ENCODE data around the gene FERMT3.

Gene FERMT3

DNA sequence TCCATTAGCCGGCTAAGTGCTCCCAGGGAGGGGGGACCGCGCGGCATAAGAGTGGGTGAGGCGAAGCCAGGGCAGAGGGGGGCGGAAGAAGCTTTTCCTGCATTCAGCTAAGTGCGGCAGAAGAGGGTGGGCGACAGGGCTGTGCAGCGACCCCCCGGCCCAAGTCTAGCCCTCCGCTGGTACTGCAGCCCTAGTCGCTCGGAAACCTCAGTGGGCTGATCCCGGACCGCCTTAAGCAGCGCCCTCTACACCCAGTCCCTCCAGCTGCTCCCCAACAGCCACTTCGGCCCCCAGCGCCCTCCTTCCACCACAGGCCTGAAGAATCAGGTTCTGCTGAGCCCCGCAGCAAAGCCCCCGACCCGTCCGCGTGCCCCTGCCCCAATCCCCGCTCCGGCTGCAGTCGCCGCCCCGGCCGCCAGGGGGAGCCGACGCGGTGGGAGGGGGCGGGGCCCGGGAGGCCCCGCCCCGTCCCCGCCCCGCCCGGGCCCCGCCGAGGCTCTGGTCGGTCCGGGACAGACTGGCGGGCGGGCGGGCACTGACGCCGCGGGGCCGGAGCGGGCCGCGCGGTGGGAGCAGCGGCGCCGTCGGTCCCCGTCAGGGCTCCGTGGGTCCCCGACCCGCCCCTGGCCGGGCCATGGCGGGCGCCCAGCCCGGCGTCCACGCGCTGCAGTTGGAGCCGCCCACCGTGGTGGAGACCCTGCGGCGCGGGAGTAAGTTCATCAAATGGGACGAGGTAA is 44.7 kb downstream of the FERMT3 start, which contains the start of gene PLCB3:
Gene PLCB3 (plus strand): TSS at position 515 of the 737 bp plus-strand sequence. CDS start 120 bp downstream, at position 635.
- peak; percentile 63 for DNase-seq (ENCODE audit: low read depth)
- peak; percentile 67 for TF ChIP-seq CTCF (IDR thresholded peaks at IDR 0.05; ENCODE audit: insufficient read depth, low read depth, low read length, missing control alignments)
- H3K4me3 ChIP-seq (ENCODE audit: low read depth, low read length): peak within 1 kb of the TSS; percentile 72

GRCh38 chr11:64251753-64252002 is 45.2 kb downstream of the FERMT3 start:
- no peak for TF ChIP-seq CTCF (IDR thresholded peaks at IDR 0.05; ENCODE audit: insufficient read depth, low read depth, low read length, missing control alignments)
- no peak for DNase-seq (ENCODE audit: low read depth)
- H3K4me3 ChIP-seq (ENCODE audit: low read depth, low read length): peak overlapping the region; percentile 72

DNA sequence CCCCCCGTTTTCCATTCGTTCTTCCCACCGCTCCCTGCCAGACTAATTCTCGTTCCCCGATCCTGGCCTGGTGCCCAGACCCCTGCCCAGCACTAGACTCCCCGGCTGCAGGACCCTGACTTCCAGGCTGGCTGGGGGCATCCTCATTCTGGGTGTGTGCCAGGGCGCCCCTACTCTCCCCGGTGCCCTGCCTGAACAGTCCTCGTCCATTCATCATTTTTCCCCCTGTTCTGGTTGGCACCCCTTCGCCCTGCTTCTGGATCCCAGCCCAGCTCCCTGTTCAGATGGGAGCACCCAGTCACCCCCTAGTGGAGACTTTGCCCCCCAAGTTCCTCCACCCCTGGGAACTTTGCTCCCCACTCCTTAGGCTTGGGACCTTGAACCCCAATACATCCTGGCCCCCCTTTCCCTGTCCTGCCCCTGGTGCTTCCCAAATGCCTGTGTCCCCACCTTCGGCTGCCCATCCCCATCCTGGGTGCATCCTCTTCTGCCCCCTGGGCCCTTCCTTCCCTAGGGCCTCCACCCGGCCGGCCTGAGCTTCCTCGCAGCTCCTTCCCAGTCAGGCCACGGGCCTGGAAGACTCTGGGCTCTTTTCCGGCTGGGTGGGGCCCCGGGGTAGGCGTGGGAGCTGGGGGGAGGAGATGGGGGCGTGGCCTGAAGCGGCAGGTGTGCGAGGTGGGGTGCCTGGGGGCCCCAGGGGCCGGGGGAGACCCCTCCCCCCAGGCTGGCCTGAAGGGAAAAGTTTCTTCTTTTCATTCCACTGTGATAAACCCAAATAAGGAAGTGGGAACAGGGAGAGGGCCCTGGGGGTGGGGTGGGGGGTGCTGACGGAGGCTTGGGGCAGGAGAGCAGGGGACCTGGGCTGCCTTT is 45.7 kb downstream of the FERMT3 start:
- peak overlapping the region; percentile 72 for H3K4me3 ChIP-seq (ENCODE audit: low read depth, low read length)
- no peak for DNase-seq (ENCODE audit: low read depth)
- peak; percentile 48 for TF ChIP-seq CTCF (IDR thresholded peaks at IDR 0.05; ENCODE audit: insufficient read depth, low read depth, low read length, missing control alignments)

- no peak overlapping the region for H3K4me3 ChIP-seq (ENCODE audit: low read depth, low read length)
- DNase-seq (ENCODE audit: low read depth): no peak
- no peak for TF ChIP-seq CTCF (IDR thresholded peaks at IDR 0.05; ENCODE audit: insufficient read depth, low read depth, low read length, missing control alignments)
These were observed 46.5 kb downstream of the FERMT3 start for GRCh38 chr11:64253043-64253442.

DNA sequence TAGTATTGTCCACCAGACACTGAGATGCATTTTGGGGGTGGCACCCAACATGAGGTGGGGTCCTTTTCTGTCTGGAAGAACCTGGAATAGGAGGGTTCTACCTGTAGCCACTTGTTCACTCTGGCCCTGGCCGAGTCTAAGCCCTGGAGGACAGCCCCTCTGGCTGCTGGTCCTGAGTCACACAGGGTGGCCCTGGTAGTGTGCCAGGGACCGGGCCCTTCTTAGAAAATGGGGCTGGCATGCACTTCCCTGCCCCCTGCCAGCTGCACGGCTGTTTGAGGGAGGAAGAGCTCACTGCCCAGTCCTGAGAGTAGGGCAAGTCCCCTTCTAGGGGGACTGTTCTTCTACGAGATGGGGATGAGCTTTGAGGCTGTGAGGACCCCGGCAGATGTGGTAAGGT is 47.0 kb downstream of the FERMT3 start:
- no peak for DNase-seq (ENCODE audit: low read depth)
- no peak for TF ChIP-seq CTCF (IDR thresholded peaks at IDR 0.05; ENCODE audit: insufficient read depth, low read depth, low read length, missing control alignments)
- H3K4me3 ChIP-seq (ENCODE audit: low read depth, low read length): no peak overlapping the region

GRCh38 chr11:64254326-64254725 is 47.8 kb downstream of the FERMT3 start:
- DNase-seq (ENCODE audit: low read depth): no peak
- H3K4me3 ChIP-seq (ENCODE audit: low read depth, low read length): no peak overlapping the region
- no peak for TF ChIP-seq CTCF (IDR thresholded peaks at IDR 0.05; ENCODE audit: insufficient read depth, low read depth, low read length, missing control alignments)
